Left hindlimb (tissue), 1 donor: ENCODE measurements around the gene PDE4B.

Experiments used
- DNase-seq: peaks from one replicate; pipeline ENCODE4 v3.0.0-alpha.2; 2018

The PDE4B gene

GRCh38 chr1:66271216-66271903, 478.7 kb downstream of the PDE4B start:
- DNase-seq: peak; percentile 92

GRCh38 chr1:66271904-66272254, 479.2 kb downstream of the PDE4B start:
- DNase-seq: peak; percentile 42

- DNase-seq: no peak
Observed at GRCh38 chr1:66273656-66274055, 481.0 kb downstream of the PDE4B start.

- DNase-seq: no peak
Observed at GRCh38 chr1:66274634-66275033, 481.9 kb downstream of the PDE4B start.

- DNase-seq: no peak
Observed at GRCh38 chr1:66275083-66275482, 482.4 kb downstream of the PDE4B start.

GRCh38 chr1:66275601-66276023, 482.9 kb downstream of the PDE4B start:
- DNase-seq: no peak

GRCh38 chr1:66276218-66276617, 483.5 kb downstream of the PDE4B start:
- no peak for DNase-seq

- no peak for DNase-seq
Observed at GRCh38 chr1:66278260-66279021, 485.7 kb downstream of the PDE4B start.

- no peak for DNase-seq
Observed at GRCh38 chr1:66281808-66282207, 489.1 kb downstream of the PDE4B start.

- no peak for DNase-seq
Observed at GRCh38 chr1:66282343-66282852, 489.7 kb downstream of the PDE4B start.

- no peak for DNase-seq
Observed at GRCh38 chr1:66282891-66283621, 490.4 kb downstream of the PDE4B start.

- DNase-seq: no peak
Observed at GRCh38 chr1:66283622-66284041, 490.9 kb downstream of the PDE4B start.

GRCh38 chr1:66284746-66285145, 492.1 kb downstream of the PDE4B start:
- DNase-seq: no peak

GRCh38 chr1:66285618-66286270, 493.0 kb downstream of the PDE4B start:
- DNase-seq: no peak

GRCh38 chr1:66286307-66286706, 493.6 kb downstream of the PDE4B start:
- DNase-seq: no peak

GRCh38 chr1:66288048-66288447, 495.4 kb downstream of the PDE4B start:
- no peak for DNase-seq

GRCh38 chr1:66290761-66291530, 498.3 kb downstream of the PDE4B start:
- DNase-seq: no peak

- DNase-seq: no peak
Observed at GRCh38 chr1:66291531-66291864, 498.8 kb downstream of the PDE4B start.

- no peak for DNase-seq
Observed at GRCh38 chr1:66292305-66292704, 499.6 kb downstream of the PDE4B start.

GRCh38 chr1:66292944-66293343, 500.2 kb downstream of the PDE4B start:
- DNase-seq: no peak

- DNase-seq: no peak
Observed at GRCh38 chr1:66294707-66295370, 502.1 kb downstream of the PDE4B start.

GRCh38 chr1:66295803-66296202, 503.1 kb downstream of the PDE4B start:
- DNase-seq: no peak
